GM21390 (cell line): ENCODE data around the gene CDC73.
"Not testable (repeated sequence)": the region's sequence is repeated elsewhere in the genome, so short reads cannot be mapped to it uniquely, and the experiment has no call there.

Source experiments
- ATAC-seq: cut with Tn5 transposase; IDR thresholded peaks from one replicate; pipeline ENCODE4 v1.9.1; 2021; ENCODE audit not compliant: unreplicated experiment

Gene CDC73

DNA sequence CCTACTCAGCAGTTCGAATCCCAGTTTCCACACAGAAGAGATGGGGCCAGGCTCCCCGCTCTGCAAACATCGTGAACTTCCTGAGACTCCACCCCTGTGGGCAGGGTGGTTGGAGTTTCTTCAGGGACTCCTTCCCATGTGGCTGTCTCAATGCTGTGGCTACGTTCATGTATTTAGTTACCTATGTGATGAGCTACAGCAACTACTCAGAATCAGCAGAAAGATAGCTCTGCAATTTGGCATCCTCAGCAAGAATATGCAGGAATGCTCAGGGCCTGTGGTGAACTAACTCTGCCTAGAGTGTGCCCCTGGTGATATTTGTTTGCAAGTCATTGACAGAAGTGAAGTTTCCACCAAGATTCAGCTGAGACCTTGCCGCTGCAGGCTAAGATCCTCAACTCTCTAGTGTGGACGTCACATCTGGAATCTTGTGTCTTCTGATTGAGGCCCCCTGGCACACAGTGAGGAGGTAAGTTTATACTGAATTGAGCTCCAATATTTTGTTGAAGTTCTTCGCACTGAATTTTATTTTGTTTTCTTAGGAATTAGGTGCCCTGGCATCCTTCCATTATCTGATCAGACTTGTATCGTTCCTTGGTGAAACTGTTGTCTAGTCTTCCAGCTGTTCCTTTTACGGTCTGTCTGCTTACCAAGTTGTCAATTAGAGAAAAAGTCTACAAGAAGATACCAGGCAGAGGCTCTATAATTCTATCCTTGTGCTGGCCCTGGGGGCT, 8.4 kb upstream of the CDC73 start:
- ATAC-seq, result no peak

DNA sequence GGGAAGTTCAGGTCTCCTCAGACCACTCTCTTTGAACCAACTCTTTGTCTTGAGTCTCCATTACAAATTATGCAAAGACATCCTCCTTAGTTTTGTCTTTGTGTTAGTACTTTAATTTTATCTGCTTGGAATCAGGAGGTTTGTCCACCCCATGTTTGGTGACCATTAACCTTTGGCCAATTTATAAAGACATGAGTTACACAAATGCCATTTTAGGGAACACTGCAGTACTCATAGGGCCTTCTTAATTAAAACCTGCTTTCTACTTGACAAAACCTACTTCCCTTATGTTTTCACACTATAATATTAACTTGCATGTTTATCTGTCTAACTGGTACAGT, 7.9 kb upstream of the CDC73 start:
- no peak for ATAC-seq

DNA sequence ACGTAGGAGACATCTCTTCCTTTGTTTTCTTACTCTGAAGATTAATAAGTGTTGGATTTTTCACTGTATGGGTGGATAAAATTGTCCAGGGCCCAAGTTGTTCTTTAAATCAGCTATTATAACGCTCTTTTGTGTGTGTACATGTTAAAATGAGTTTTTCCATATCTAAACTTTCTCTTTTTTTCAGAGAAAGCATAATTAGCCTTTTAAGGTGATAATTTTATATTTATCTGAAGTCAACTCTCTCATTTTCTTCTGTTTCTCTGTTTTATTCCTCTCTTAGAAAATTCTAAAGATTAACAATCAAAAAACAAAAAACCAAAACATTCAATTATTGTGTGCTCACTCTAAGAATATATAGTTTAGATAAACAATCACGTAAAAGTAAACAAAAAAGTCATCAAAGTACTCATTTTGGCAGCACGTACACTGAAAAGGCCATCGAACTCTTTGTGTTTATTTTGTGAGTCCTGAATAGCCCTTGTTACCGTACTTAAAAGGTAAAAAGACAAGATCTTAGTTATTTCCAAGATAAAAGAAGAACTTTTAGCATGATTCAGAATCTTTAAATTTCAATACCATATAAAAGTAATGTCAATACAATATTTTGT, 7.2 kb upstream of the CDC73 start:
- ATAC-seq, result no peak

DNA sequence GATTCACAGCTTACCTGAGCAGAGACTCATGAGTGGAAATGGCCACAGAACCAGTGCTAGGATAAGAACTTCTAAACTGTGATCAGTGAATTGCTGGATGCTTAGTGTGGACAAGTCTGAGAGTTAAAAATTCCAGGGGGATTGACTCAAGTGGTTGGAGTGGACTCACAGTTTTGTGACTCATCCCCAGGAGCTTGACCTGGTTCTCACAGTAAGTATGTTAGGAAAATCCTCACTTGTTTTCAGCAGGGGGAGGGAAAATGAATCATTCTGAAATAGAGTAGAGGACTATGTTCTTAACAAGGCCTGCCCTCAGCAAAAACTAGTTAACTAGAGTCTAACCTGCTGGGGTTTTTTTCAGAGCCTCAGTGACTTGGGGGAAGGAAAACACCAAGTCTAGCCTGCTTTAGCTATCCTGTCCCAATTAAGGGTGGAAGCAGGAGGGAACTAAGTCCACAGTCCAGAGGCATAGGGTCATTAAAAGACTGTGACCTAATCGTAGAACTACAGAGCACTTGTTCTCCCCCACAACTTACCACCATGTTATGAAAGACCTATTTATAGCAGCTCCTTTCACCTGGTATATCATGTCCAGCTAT, 6.1 kb upstream of the CDC73 start:
- ATAC-seq, result no peak

DNA sequence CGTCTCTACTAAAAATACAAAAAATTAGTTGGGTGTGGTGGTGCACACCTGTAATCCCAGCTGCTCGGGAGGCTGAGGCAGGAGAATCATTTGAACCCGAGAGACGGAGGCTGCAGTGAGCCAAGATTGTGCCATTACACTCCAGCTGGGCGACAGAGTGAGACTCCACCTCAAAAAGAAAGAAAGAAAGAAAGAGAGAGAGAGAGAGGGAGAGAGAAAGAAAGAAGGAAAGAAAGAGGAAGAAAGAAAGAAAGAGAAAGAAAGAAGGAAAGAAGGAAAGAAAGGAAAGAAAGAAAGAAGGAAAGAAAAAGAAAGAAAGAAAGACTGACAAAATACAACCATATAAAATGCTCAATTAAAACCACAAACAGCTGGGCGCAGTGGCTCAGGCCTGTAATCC, 4.7 kb upstream of the CDC73 start:
- ATAC-seq, result not testable (repeated sequence)

DNA sequence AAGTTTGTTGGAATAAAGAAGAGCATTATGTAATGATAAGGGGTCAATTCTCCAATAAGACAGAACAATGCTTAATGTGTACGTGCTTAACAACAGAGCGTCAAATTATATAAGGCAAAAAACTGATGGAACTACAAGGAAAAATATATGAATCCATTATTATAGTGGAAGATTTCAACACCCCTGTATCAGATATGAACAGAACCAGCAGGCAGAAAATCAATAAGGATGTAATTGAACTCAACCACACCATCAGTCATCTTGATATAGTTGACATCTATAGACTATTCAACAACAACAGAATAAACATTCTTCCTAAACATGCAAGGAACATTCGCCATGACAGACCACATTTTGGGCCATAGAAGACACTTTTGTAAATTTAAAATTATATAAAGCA, 3.6 kb upstream of the CDC73 start:
- no peak for ATAC-seq

DNA sequence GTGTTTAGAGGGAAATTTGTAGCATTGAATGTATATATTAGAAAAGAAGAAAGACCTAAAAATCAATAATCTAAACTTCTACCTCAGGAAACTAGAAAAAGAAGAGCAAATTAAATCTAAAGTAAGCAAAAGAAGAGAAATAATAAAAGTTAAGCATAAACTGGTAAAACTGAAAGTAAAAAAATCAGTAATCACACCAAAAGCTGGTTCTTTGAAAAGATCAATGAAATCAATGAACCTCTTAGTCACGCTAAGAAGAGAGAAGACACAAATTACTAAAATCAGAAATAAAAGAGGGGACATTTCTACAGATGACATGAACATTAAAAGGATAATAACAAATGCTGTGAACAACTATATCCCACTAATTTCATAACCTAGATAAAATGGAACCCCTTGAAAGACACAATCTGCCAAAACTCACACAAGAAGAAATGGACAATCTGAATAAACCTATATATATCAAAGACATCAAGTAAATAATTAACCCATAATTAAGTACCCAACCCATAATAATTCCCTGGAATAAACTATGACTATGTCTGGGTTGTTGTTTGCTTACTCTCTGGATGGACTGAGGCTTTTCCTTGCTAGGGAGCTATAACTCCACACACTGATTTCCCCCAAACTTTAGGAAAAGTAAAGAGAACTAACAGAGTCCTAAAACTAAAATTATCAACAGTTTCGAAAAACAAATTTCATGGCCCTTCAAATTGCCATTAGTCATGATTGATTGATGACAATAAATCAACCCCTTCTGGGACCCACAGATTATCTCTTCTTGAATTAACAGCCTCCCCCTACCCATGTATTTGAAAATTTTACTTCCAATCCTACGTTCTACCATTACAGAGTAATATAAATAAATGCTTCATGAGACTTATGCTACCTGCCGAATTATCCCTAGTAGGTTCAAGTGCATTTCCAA, 2.8 kb upstream of the CDC73 start:
- ATAC-seq, result no peak

DNA sequence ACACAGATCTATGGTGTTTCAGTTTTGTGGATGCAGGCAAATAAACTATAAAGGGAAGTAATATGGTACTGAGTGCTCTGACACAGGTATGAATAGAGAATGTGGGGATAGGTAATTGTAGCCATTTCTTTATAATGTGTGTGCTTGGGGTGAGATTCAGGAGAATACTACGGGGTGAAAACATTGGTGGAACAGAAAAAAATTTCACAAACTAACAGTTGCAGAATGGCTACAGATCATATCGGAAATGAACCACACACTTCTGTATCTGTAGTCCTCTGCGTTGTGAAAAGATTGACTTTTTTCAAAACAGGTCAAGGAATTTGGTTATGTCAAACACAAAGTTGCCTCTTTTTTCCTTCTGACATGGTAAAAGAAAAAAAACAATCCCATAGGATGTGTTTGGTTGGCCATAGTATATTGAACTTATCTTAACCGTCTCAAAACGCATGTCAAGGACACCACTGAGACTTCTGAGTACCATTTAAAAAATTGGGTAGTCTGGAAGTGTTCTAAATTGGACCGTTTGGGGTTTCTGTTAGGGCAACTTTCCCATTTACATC, 1.1 kb upstream of the CDC73 start:
- ATAC-seq, result no peak

DNA sequence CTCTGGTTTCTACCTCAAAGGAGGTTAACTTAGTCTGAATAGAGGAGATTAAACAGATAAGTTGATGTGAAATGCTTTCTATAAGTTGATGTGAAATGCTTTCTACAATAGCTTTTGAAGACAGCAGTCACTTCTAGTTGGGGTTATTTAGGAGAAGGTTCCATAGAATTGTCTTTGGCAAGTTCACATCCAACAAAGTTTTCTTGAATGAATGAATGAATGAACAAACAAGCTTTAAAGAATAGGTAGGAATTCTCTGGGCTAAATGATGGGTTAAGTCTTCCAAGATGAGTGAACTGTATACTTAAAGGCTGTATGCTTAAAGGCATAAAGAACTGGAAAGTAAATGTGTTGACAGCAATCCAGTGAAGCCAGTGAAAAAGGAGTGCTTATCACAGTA, 1.9 kb downstream of the CDC73 start:
- ATAC-seq, result no peak

DNA sequence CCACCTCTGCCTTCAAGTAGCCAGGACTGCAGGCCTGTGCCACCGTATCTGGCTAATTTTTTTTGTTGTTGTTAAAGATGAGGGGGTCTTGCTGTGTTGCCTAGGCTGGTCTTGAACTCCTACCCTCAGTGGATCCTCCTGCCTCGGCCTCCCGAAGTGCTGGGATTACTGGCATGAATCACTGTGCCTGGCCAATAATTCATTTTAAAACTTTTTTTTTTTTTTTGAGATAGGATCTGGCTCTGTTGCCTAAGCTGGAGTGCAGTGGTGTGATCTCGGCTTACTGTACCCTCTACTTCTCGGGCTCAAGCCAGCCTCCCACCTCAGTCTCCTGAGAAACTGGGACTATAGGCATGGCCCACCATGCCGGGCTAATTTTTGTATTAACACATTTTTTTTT, 3.5 kb downstream of the CDC73 start:
- ATAC-seq, result no peak

DNA sequence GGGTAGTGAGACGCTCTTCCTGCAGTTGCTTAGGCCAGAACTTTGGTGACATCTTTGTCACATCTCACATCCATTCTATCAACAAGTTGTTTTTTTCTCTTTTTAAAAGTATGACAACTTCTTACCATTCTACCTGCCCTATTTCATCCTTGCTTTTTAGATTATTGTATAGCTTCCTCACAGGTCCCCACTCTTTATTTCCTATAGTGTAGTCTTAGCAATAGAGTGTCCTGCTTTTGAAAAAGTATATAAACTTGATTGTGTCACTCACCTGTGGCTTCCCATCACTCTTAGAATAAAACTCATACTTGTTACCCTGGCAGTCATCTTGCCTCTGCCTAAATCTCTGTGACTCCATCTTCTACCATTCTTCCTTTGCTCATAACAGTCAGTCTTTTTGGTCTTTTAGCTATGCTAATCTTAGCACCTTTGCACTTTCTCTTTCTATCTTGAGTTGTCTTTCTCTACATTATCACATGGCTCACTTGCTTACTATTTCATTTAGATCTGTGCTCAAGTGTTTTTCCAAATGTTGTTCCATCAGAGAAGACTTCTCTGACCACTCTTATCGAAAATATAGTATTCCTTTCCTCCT, 9.5 kb downstream of the CDC73 start:
- ATAC-seq, result peak; percentile 70

DNA sequence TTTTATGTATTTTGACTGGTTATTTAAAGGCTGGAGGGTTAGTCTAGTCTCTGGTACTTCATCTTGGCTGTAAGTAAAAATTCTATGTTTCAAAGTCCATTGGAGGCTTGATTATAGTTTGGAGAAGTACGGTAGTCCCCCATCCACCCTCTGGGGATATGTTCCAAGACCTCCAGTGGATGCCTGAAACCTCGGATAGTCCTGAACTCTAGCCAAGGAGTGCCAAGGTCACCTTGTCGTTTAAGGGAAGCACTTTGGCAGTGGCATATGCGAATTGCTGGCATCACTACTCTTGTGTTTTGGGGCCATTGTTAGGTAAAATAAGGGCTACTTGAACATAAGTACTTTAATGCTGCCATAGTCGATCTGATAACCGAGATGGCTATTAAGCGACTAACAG, 18.4 kb downstream of the CDC73 start:
- ATAC-seq, result no peak

DNA sequence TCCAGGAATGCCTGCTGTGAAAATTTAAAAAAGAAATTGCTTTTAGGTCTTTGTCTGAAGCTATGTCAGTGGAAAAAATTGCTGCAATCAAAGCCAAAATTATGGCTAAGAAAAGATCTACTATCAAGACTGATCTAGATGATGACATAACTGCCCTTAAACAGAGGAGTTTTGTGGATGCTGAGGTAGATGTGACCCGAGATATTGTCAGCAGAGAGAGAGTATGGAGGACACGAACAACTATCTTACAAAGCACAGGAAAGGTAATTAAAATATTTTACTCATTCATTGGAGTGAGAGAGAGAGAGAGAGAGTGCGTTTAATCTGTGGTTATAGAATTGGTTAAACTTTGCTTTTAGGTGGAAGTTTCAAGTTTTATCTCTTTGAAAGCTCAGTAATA, 20.0 kb downstream of the CDC73 start:
- ATAC-seq, result no peak

DNA sequence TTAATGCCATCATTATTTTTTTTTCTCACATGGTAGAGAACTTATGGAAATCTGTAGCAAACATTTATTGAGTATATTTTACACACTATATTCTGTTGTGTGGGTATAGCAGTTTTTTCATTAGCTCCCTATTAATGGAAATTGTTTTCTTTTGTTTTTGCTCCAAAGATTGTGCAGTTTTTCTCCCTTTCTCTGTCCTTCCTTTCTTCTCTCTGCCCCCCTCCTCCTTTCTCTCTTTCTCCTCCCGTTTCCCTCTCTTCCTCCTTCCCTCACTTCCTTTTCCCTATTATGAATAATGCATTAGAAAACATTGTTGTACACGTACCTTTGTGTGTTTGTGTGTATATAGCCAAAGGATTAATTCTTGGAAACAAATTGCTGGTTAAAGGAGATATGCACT, 20.6 kb downstream of the CDC73 start:
- no peak for ATAC-seq

DNA sequence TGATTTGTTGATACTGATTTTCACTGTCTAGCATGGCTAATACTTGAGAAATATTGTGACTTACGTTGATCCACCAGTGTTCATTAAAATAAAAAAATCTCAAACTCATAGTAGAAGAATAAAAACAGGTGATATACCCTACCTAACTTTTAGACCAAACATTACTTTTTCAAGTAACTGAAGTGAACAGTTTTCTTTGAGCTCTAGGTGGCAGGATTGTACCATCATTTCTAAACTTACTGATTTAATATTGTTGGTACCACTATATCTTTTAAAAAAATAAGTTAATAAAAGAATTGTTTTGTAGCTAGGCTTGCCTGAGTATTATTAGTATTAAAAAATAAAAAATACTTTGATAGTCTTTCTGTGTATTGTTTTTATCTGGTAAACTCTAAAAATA, 21.5 kb downstream of the CDC73 start:
- ATAC-seq, result no peak

DNA sequence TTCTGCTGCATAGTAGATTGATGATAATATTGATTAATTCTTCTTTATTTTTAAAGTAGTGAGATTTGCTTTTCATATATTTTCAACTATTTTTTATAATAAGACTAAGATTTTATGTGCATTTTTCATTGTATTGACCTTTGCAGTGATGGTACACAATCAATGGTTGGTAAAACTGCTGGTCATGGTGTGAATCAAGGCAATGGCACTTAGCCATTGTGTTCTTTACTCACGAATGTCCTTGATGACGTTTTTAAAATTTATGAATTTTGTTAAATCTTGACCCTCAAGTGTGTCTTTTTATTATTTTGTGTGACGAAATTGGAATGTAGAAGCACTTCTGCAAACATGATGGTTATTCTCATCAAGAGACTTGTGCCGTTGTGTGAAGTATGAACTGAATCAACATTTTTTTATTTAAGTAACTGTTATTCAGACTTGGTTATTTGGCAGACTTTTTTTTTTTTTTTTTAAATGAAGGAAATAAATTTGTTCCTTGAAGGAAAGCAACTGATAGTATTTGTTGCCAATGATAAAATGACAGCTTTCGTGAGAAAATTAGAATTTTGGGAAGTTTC, 22.6 kb downstream of the CDC73 start:
- ATAC-seq, result no peak

DNA sequence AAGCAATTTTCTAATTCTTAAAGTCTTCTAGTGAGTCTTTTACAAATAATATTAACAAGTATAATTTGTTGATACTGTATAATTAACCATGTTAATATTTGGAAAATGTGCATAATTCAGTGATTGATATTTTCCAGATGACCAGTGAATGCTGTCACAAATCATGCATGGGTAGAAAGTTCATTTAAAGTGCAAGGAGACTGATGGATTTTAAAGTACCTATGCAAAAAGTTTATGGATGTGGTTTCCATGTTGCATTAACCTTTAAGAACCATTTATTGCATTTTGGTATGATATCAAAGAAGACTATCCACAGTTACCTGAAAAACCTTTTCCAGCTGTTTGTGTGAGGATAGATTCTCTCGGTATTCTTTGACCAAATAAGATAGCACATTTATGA, 23.2 kb downstream of the CDC73 start:
- ATAC-seq, result no peak

DNA sequence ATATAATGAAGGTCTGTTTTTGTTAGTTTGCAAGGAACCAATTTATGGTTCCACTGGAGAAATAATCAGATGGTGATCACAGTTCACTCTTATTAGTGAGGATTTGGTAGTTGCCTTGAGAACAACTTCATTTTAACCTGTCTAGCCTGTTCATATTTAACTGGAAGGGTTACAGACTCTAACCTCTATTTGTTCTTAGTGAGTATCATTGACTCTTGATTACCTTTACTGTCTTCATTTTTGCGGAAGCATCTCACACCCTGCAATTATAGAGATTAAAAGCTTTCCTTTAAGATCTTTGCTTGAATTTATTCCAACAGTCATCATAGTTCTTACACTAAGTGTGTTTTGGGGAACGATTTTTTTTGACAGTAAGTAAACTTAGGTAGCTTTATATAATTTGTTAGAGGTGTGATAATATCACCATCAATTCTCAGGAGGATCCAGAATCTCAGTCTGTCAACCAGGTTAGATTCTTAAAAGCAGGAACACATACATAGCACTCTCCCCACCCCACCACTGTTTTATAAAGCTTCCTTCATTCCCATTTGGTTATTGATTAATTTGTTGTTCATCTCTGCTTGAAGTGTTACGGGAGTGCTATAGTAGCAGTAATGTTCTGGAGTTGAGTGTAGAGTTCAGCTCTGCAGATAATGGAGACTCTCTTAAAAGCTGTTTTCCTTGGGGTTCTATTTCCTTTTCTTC, 34.4 kb downstream of the CDC73 start:
- ATAC-seq, result no peak

DNA sequence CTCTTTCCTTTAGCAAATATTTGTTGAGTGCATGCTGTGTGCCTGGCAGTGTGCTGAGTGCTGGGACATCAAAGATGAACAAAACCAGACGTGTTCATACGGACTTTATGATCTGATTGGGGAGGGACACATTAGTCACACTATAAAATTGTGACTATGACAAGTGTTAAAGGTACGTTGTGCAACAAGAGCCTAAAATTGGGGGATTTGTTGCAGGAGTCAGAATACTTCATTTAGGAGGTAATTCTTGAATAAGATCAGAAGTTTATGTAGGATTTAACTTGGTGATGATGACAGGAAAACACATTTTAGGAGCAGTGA, 35.0 kb downstream of the CDC73 start:
- no peak for ATAC-seq

DNA sequence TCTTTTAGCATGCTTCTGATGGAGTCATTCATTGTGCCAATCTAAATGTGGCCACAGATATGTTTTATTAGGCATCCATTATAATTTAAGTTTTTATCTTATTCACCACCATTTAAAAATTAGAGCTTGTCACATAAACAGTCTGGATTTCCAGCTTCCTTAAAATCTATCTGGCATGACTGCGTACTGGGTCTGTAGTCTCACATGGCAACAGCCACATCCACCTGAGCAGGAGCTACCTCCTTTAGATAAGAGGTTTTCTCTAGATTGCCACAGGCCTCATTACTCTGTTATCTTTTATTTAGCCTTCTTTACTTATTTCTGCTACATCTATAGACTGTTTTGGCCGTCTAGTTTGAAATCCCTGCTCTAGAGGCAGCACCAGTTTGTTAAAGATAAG, 35.5 kb downstream of the CDC73 start:
- ATAC-seq, result no peak
